ENCODE results near the gene ANKRD13B. TPM values are rescaled to one million over a fixed set of nuclear protein-coding genes. Genes with fewer than 3 reads are reported as not detected.

Gene ANKRD13B
- total and polyA plus RNA-seq, 2 of the 13 experiments (the other 11 are each of a cell fraction or from before 2014, with no cell fraction given), result 1.7 to 1.8 TPM

DNA sequence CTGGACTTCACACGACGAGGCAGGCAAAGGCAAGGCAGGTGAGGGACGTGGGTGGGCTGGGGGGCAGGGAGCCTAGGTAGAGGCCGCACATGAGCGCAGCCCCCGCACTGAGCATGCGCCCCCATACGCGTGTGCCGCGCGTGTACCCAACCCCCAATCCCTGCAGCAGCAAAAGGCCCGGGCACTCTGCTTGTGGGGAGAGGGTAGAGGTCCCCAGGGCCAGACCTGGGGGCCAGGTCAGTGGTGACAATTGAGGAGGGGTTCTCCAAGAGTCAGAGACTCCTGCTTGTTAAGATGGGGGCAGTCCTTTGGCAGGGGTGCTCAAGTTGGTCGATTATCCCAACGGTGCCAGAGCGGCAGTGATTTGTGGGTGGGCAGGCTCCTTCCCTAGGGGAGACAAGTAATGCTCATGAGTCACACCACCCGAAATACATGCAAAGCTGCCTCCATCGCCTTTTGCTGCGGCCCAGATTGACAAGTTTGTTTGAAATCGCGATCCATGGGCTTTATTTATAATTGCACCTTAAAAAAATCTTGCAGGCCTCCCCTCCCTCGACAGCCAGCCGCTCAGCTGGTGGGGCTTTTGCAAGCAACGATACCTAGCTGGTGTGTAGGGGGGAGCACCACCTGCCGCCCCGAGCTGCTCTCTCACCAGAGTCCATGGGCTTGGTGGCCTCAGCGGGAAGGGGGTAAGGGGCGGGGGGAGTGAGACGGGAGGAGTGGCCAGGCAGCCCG, 2.4 kb upstream of the ANKRD13B start (continued):
- TF ChIP-seq ZNF407 (CRISPR knock-in tag; IDR thresholded peaks at IDR 0.05; ENCODE audit: not compliant biosample characterization) (peak; percentile 16), POLR2A (IDR thresholded peaks at IDR 0.05; ENCODE audit: insufficient read depth in 1 of 2, low read depth in 2 of 2, low read length in 2 of 2) (peak in 1 of 2 experiments; percentile 46; a peak in 2 of 4 replicates), TBX2 (CRISPR knock-in tag; IDR thresholded peaks at IDR 0.05; ENCODE audit: borderline replicate concordance) (peak; percentile 6; the same call in 1 of the 2 replicates), FOXA3 (CRISPR knock-in tag; IDR thresholded peaks at IDR 0.05) (0 out of 2 replicates have a peak, but pooled peaks have one; percentile 2), ZFP37 (CRISPR knock-in tag; IDR thresholded peaks at IDR 0.05; ENCODE audit: borderline replicate concordance) (0 out of 2 replicates have a peak, but pooled peaks have one; percentile 26), ZNF749 (CRISPR knock-in tag; IDR thresholded peaks at IDR 0.05; ENCODE audit: borderline replicate concordance) (0 out of 2 replicates have a peak, but pooled peaks have one; percentile 25), GATA4 (IDR thresholded peaks at IDR 0.05; ENCODE audit: borderline replicate concordance, low read depth) (no peak), HNF1A (IDR thresholded peaks at IDR 0.05; ENCODE audit: low read depth) (no peak), HNF1A (CRISPR knock-in tag; IDR thresholded peaks at IDR 0.05; ENCODE audit: borderline replicate concordance) (no peak; the same call in 1 of the 2 replicates), ZFP41 (CRISPR knock-in tag; IDR thresholded peaks at IDR 0.05; ENCODE audit: borderline replicate concordance) (no peak), ZNF441 (CRISPR knock-in tag; IDR thresholded peaks at IDR 0.05; ENCODE audit: borderline replicate concordance) (0 out of 2 replicates have a peak, but pooled peaks have one; percentile 46), MAFG (CRISPR knock-in tag; IDR thresholded peaks at IDR 0.05) (no peak), ATF7-NPFF (CRISPR knock-in tag; IDR thresholded peaks at IDR 0.05; ENCODE audit: low read depth) (0 out of 2 replicates have a peak, but pooled peaks have one; percentile 47)

Data from HepG2 (cell line).